GM10248 (cell line): ENCODE results near the gene GABBR2.

Source experiments
- CTCF ChIA-PET: fragments of 300-600 bp; sonication (Branson Sonifier 250); formaldehyde crosslinking; extraction: SDS; loops from one replicate; lab custom pipeline; 2021; ENCODE audit warnings: antibody characterized with exemption; lab: Yijun Ruan, JAX
- POLR2A ChIA-PET: fragments of 350-650 bp; sonication (Branson Sonifier 250); formaldehyde crosslinking; extraction: SDS; loops from one replicate; lab custom pipeline; 2020; ENCODE audit warnings: antibody characterized with exemption; lab: Yijun Ruan, JAX
- DNase-seq: peaks from one replicate; pipeline ENCODE4 v3.0.0; 2012; ENCODE audit errors: extremely low spot score
- TF ChIP-seq, protein P1 (sequence below): IDR thresholded peaks from 2 replicates; pipeline ENCODE4 v1.5.1; 2012; ENCODE audit warnings: mild to moderate bottlenecking, low read depth; ENCODE audit errors: extremely low read depth, missing control alignments, control extremely low read depth

Gene GABBR2

DNA sequence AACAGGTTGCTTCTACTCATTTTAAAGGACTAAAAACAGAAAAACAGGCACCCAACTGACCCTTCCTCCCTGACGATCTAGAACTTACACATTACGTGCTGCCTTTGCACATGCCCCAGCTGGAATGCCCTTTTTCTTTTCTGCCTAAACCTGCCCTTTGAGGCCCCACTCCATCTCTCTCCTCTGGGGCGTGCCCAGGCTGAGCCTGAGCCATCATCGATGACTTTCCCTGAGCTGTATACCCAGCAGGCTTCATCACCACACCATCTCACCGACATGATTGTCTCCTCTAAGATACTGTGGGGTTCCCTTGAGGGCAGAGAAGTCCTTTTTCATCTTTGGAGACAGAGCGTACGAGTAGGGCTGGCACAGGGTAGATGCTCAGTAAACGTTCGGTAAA is 24.1 kb upstream of the GABBR2 start:
- no peak for DNase-seq

DNA sequence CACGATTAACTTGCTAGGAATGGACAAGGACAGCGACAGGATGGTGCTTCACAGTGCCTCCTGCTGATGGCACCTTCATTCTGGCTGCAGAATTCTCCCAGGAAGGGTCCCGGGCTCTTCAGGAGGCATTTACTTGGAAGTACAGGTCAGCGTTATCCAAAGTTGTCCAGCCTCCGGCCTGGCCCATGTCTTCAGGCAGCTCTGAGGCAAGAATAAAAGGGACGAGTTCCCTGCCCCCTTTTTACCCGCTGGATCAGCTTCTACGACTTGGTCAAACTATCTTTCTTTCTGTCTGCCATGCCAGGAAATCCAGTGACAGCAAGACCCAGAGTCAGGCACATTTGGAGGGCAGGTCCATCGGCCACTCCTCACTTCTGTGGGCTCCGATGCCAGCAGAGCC is 23.4 kb upstream of the GABBR2 start:
- TF ChIP-seq, protein P1, sequence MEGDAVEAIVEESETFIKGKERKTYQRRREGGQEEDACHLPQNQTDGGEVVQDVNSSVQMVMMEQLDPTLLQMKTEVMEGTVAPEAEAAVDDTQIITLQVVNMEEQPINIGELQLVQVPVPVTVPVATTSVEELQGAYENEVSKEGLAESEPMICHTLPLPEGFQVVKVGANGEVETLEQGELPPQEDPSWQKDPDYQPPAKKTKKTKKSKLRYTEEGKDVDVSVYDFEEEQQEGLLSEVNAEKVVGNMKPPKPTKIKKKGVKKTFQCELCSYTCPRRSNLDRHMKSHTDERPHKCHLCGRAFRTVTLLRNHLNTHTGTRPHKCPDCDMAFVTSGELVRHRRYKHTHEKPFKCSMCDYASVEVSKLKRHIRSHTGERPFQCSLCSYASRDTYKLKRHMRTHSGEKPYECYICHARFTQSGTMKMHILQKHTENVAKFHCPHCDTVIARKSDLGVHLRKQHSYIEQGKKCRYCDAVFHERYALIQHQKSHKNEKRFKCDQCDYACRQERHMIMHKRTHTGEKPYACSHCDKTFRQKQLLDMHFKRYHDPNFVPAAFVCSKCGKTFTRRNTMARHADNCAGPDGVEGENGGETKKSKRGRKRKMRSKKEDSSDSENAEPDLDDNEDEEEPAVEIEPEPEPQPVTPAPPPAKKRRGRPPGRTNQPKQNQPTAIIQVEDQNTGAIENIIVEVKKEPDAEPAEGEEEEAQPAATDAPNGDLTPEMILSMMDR = no peak
- ChIA-PET CTCF (interaction anchor here (1.5 to 3.3 kb wide), 2 partner anchors 9 to 43 kb away, joined by 4 to 12 read pairs; no protein-coding TSS in a partner anchor), POLR2A (no interaction called here)
- no peak for DNase-seq

More for the DNA sequence above, 24.1 kb upstream of the GABBR2 start:
- ChIA-PET POLR2A (no interaction called here), CTCF (no interaction called here)
- TF ChIP-seq, protein P1 = no peak

DNA sequence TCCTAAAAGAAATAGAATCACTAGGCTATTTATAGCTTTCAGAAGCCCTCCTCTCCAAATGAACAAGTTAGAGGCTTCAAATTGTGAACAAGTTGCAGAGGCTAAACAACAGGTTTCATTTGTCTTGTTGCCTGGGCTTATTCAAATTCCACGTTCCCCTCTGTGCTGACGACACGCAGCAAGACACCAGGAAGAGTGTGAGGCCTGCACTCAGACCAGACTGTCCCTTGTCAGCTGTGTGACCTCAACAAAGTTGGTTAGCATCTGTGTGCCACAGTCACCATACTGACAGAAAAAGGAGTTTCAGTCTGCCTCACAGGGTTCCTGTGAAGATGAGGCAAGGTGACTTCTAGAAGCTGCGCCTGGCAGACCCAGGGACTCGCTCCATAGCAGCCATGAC is 22.1 kb upstream of the GABBR2 start:
- TF ChIP-seq, protein P1 = no peak
- no peak for DNase-seq
- ChIA-PET POLR2A (no interaction called here), CTCF (interaction anchor here (1.5 to 3.3 kb wide), 3 partner anchors 10 to 194 kb away, joined by 3 to 12 read pairs (median 4); no protein-coding TSS in a partner anchor)

DNA sequence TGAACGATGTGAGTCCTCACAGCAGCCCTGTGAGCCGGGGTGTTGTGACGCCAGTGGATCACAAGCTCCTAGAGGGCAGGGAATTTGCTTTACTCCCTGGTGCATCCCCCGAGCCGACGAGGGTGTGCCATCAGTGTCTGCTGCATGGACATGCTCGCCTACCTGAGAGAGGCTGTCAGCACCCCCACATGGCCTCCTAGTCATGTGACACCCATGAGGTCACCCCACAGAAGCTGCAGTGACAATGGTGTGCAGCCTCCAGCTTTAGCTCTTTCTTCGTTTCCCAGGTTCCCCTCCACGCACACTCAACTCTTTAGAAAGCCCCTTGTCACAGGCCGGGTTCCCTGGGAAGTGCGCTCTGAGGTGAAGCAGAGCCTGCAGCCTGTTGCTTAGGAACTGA is 19.8 kb upstream of the GABBR2 start:
- DNase-seq = no peak
- POLR2A ChIA-PET = no interaction called here
- CTCF ChIA-PET = interaction anchor here (2.3 kb wide), 1 partner anchor 48 kb away, joined by 8 read pairs; no protein-coding TSS in a partner anchor
- TF ChIP-seq, protein P1 = no peak

DNA sequence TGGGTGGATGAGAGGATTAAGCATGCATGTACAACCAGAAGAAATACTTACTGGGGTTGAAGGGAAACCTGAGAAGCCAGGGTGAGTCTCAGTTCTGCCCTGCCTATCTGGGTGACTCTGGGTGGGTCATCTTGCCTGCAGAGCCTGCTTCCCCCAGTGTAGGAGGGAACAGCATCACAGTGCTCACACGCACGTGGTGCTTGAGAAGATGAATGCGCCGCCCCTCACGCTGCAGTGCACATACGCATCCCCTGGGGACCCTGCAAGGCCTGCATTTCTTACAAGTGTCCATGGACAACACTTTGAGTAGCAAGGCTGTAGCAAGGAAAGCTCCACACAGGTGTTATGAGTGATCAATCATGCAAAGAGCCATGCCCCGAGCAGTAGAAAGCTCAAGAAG is 18.7 kb upstream of the GABBR2 start:
- DNase-seq = no peak
- ChIA-PET POLR2A (no interaction called here), CTCF (interaction anchor here (2.3 kb wide), 1 partner anchor 49 kb away, joined by 8 read pairs; no protein-coding TSS in a partner anchor)
- TF ChIP-seq, protein P1 = no peak

DNA sequence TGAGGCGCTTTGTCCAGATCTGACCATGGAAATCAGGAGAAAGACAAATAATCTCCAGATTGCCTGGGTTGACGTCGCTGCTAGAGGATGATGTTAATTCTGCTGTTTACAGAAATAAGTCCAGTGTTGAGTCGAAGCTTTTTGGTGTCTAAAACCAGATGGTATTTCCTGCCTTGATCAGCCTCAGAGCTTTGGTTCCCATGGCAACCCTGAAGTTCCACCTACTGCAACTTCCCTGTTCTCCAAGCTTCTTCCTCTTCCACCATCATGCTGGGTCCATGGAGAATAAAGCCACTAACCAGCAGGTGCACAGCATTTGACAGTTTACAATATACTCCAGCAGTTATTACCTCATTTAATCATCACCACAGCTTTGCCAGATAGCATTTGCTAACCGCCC is 18.0 kb upstream of the GABBR2 start:
- TF ChIP-seq, protein P1 = no peak
- DNase-seq = no peak
- ChIA-PET POLR2A (no interaction called here), CTCF (interaction anchor here (2.3 kb wide), 1 partner anchor 49 kb away, joined by 8 read pairs; no protein-coding TSS in a partner anchor)
